GM23248 (cell line): ENCODE data around the gene RSRC1.

Experiments
- EZH2 ChIP-seq: fragments of 200-600 bp; sonication (generic); IDR thresholded peaks from 2 replicates; pipeline ENCODE4 v1.6.1; 2018; ENCODE audit warnings: antibody characterized with exemption, mild to moderate bottlenecking; ENCODE audit not compliant: insufficient read depth, poor library complexity, severe bottlenecking
- EZH2phosphoT487 ChIP-seq: fragments of 200-600 bp; sonication (generic); IDR thresholded peaks from 2 replicates; pipeline ENCODE4 v1.6.1; 2018; ENCODE audit warnings: antibody characterized with exemption, moderate library complexity, mild to moderate bottlenecking, low read depth; ENCODE audit not compliant: insufficient read depth

GRCh38 chr3:158443632-158444031 is 333.7 kb downstream of the RSRC1 start:
- TF ChIP-seq EZH2 (no peak), EZH2phosphoT487 (no peak)
